HG03097 (cell line): ENCODE data around the gene LEPR.

ENCODE experiments used
- ATAC-seq: cut with Tn5 transposase; IDR thresholded peaks from one replicate; pipeline ENCODE4 v1.9.1; 2021; ENCODE audit not compliant: unreplicated experiment, low FRiP score

Gene LEPR

GRCh38 chr1:65412256-65412983, 8.0 kb upstream of the LEPR start:
- no peak for ATAC-seq

GRCh38 chr1:65412984-65413375, 7.5 kb upstream of the LEPR start:
- no peak for ATAC-seq

GRCh38 chr1:65414538-65414937, 5.9 kb upstream of the LEPR start:
- ATAC-seq, result no peak

GRCh38 chr1:65416767-65417166, 3.7 kb upstream of the LEPR start:
- no peak for ATAC-seq

- ATAC-seq, result no peak
Observed at GRCh38 chr1:65417729-65418128, 2.7 kb upstream of the LEPR start.

- ATAC-seq, result no peak
Observed at GRCh38 chr1:65418522-65419185, 1.8 kb upstream of the LEPR start.

GRCh38 chr1:65419681-65420589, 533 bp upstream of the LEPR start:
- peak; percentile 96 for ATAC-seq

GRCh38 chr1:65421351-65422025, 1.0 kb downstream of the LEPR start:
- no peak for ATAC-seq

GRCh38 chr1:65422241-65423203, 2.1 kb downstream of the LEPR start:
- no peak for ATAC-seq

- ATAC-seq, result no peak
Observed at GRCh38 chr1:65423884-65424572, 3.6 kb downstream of the LEPR start.

- ATAC-seq, result no peak
Observed at GRCh38 chr1:65424573-65424889, 4.1 kb downstream of the LEPR start.

GRCh38 chr1:65425006-65425405, 4.5 kb downstream of the LEPR start:
- ATAC-seq, result no peak

- no peak for ATAC-seq
Observed at GRCh38 chr1:65425697-65426096, 5.2 kb downstream of the LEPR start.

GRCh38 chr1:65429078-65429477, 8.6 kb downstream of the LEPR start:
- no peak for ATAC-seq

GRCh38 chr1:65429806-65430205, 9.3 kb downstream of the LEPR start:
- ATAC-seq, result no peak

- no peak for ATAC-seq
Observed at GRCh38 chr1:65431111-65431705, 10.7 kb downstream of the LEPR start.

GRCh38 chr1:65432918-65433317, 12.4 kb downstream of the LEPR start:
- ATAC-seq, result no peak

GRCh38 chr1:65434255-65434654, 13.8 kb downstream of the LEPR start:
- no peak for ATAC-seq

GRCh38 chr1:65434760-65435159, 14.3 kb downstream of the LEPR start:
- no peak for ATAC-seq
